Esophagus squamous epithelium (tissue), 4 donors: ENCODE data around the gene TTBK2.

Source experiments
- CTCF ChIP-seq, 6 experiments: fragments of 450-650 bp in 4 of 6; fragments of 200-600 bp in 2 of 6; sonication (generic) in 2 of 6; IDR thresholded peaks; one replicate each; pipeline ENCODE4 v1.5.1; 2016 to 2019; ENCODE audit warnings: antibody characterized with exemption in 6 of 6, mild to moderate bottlenecking in 4 of 6, moderate library complexity in 4 of 6
- POLR2A ChIP-seq, 4 donors: fragments of 450-650 bp; IDR thresholded peaks; one replicate each; pipeline ENCODE4 v1.6.1; 2017; ENCODE audit warnings: antibody characterized with exemption in 4 of 4, mild to moderate bottlenecking in 4 of 4, moderate library complexity in 3 of 4

GRCh38 chr15:42932833-42933515 lies 12.4 kb upstream of the TTBK2 start:
- TF ChIP-seq CTCF (IDR thresholded peaks at IDR 0.05): no peak
- TF ChIP-seq POLR2A (IDR thresholded peaks at IDR 0.05): no peak
